ENCODE data around the gene PACRG. TPM values are rescaled to one million over a fixed set of nuclear protein-coding genes. Genes with fewer than 3 reads are reported as not detected.

The PACRG gene
- polyA plus RNA-seq, 3 donors = not detected

DNA sequence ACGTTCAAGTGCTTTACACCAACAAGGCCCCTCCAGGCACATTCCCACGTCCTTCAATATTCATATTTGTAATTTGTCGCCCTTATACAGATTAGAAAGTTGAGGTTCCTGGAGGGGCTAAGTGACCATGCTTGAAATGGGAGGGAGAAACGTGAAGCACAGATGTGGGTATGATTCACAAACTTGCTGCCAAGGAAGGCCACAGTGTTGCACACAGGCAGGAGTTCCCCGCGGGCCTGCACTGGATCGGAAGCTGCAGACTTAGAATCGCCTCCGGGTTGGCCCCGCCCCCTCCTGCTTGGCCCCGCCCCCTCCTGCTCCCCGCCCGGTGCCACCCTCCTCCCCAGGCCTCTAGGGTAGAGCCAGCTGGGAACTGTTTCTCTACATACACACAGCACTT is 628.5 kb downstream of the PACRG start:
- no peaks in the 10 kb centered on the region for H3K27me3 ChIP-seq (ENCODE audit: control insufficient read depth in 2 of 2, insufficient read depth in 2 of 2, low read length in 2 of 2)
- TF ChIP-seq, protein P1, sequence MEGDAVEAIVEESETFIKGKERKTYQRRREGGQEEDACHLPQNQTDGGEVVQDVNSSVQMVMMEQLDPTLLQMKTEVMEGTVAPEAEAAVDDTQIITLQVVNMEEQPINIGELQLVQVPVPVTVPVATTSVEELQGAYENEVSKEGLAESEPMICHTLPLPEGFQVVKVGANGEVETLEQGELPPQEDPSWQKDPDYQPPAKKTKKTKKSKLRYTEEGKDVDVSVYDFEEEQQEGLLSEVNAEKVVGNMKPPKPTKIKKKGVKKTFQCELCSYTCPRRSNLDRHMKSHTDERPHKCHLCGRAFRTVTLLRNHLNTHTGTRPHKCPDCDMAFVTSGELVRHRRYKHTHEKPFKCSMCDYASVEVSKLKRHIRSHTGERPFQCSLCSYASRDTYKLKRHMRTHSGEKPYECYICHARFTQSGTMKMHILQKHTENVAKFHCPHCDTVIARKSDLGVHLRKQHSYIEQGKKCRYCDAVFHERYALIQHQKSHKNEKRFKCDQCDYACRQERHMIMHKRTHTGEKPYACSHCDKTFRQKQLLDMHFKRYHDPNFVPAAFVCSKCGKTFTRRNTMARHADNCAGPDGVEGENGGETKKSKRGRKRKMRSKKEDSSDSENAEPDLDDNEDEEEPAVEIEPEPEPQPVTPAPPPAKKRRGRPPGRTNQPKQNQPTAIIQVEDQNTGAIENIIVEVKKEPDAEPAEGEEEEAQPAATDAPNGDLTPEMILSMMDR (IDR thresholded peaks at IDR 0.05) = no peak
- H3K9me3 Mint-ChIP-seq = no peaks in the 10 kb centered on the region
- H2AFZ ChIP-seq (ENCODE audit: insufficient read depth, low read depth, low read length, poor library complexity, severe bottlenecking) = no peak overlapping the region
- H3K27me3 Mint-ChIP-seq (ENCODE audit: low read depth in 3 of 3) = peaks cover 0 to 3% (median 1%) of the 10 kb centered on the region in 3 donors
- peak overlapping the region in 1 of 7 donors; percentile 98 for H3K27ac Mint-ChIP-seq
- intact Hi-C loops (cut with micrococcal nuclease) = loop anchor here in 1 of 2 donors (5.0 kb wide), 1 partner anchor 56 kb away; the partner anchor contains the start of gene QKI
- peak overlapping the region; percentile 94 to 97 for H3K27ac ChIP-seq (ENCODE audit: low read depth in 1 of 2, low read length in 2 of 2)
- H3K36me3 ChIP-seq (replicated peaks in 1 of 2; ENCODE audit: control insufficient read depth in 1 of 2, insufficient read depth in 2 of 2, low read length in 2 of 2) = no peaks in the 10 kb centered on the region
- peak overlapping the region; percentile 43 to 61 for H3K4me3 Mint-ChIP-seq
- H3K4me1 ChIP-seq (ENCODE audit: control insufficient read depth in 1 of 2, insufficient read depth in 2 of 2, low read length in 2 of 2) = peaks cover 58 to 60% of the 10 kb centered on the region in 2 donors
- H3K4me1 Mint-ChIP-seq = peaks cover 49% of the 10 kb centered on the region
- peak; percentile 87 to 97 (median 91) for DNase-seq
- no peaks in the 10 kb centered on the region for H3K79me2 ChIP-seq (ENCODE audit: insufficient read depth, low read length)
- no peaks in the 10 kb centered on the region for H4K20me1 ChIP-seq (ENCODE audit: insufficient read depth, low read length)
- H3K9me3 ChIP-seq (replicated peaks in 1 of 2; ENCODE audit: control insufficient read depth in 1 of 2, insufficient read depth in 1 of 2, low read length in 2 of 2) = no peaks in the 10 kb centered on the region
- peak overlapping the region; percentile 76 for H3K4me2 ChIP-seq (replicated peaks; ENCODE audit: extremely low read depth, low read length, poor library complexity, severe bottlenecking)
- peak overlapping the region; percentile 67 for H3K9ac ChIP-seq (ENCODE audit: insufficient read depth, low read length, poor library complexity, severe bottlenecking)
- 0% methylated on average over 5 of the region's 13 CpGs for WGBS (ENCODE audit: insufficient coverage)
- H3K4me3 ChIP-seq (replicated peaks in 1 of 3; ENCODE audit: low read depth in 2 of 3, low read length in 3 of 3) = peak overlapping the region in 1 of 3 experiments; percentile 70
- H3K36me3 Mint-ChIP-seq = no peaks in the 10 kb centered on the region

DNA sequence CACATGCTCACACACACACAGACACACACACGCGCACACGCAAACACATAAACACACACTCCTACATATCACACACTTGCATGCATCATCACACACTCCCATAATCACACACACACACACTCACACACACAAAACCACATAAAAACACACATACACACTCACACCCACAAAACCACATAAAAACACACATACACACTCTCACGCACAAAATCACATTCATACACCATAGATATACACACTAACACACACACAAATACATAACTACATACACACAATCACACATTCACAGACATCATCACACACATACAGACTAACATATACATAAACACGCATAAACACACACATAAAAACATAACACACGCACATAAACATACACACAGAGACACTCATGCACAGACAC is 629.0 kb downstream of the PACRG start:
- Histone ChIP-seq H3K27me3 (ENCODE audit: control insufficient read depth in 2 of 2, insufficient read depth in 2 of 2, low read length in 2 of 2) (no peaks in the 10 kb centered on the region), H4K20me1 (ENCODE audit: insufficient read depth, low read length) (no peaks in the 10 kb centered on the region), H2AFZ (ENCODE audit: insufficient read depth, low read depth, low read length, poor library complexity, severe bottlenecking) (no peak overlapping the region), H3K4me3 (replicated peaks in 1 of 3; ENCODE audit: low read depth in 2 of 3, low read length in 3 of 3) (no peak overlapping the region), H3K4me1 (ENCODE audit: control insufficient read depth in 1 of 2, insufficient read depth in 2 of 2, low read length in 2 of 2) (peaks cover 54 to 55% of the 10 kb centered on the region in 2 donors), H3K9ac (ENCODE audit: insufficient read depth, low read length, poor library complexity, severe bottlenecking) (no peak overlapping the region), H3K9me3 (replicated peaks in 1 of 2; ENCODE audit: control insufficient read depth in 1 of 2, insufficient read depth in 1 of 2, low read length in 2 of 2) (no peaks in the 10 kb centered on the region), H3K79me2 (ENCODE audit: insufficient read depth, low read length) (no peaks in the 10 kb centered on the region), H3K4me2 (replicated peaks; ENCODE audit: extremely low read depth, low read length, poor library complexity, severe bottlenecking) (peak overlapping the region; percentile 5), H3K36me3 (replicated peaks in 1 of 2; ENCODE audit: control insufficient read depth in 1 of 2, insufficient read depth in 2 of 2, low read length in 2 of 2) (no peaks in the 10 kb centered on the region), H3K27ac (ENCODE audit: low read depth in 1 of 2, low read length in 2 of 2) (peak overlapping the region in 1 of 2 donors; percentile 97)
- H3K9me3 Mint-ChIP-seq = no peaks in the 10 kb centered on the region
- no peaks in the 10 kb centered on the region for H3K36me3 Mint-ChIP-seq
- intact Hi-C loops (cut with micrococcal nuclease) = loop anchor here in 1 of 2 donors (5.0 kb wide), 1 partner anchor 56 kb away; the partner anchor contains the start of gene QKI
- peaks cover 0 to 3% (median 1%) of the 10 kb centered on the region in 3 donors for H3K27me3 Mint-ChIP-seq (ENCODE audit: low read depth in 3 of 3)
- H3K4me1 Mint-ChIP-seq = peaks cover 45% of the 10 kb centered on the region
- no peak overlapping the region for H3K4me3 Mint-ChIP-seq
- no peak for DNase-seq
- no peak overlapping the region for H3K27ac Mint-ChIP-seq
- WGBS (ENCODE audit: insufficient coverage) = 94% methylated on average over 6 of the region's 6 CpGs
- TF ChIP-seq, protein P1 (IDR thresholded peaks at IDR 0.05) = no peak
